ENCODE results near the gene HARS2. TPM values are rescaled to one million over a fixed set of nuclear protein-coding genes. Genes with fewer than 3 reads are reported as not detected.

Gene HARS2
- total and polyA plus RNA-seq, 10 of the 15 experiments (the other 5 are each of a cell fraction or from before 2014, with no cell fraction given) = 9.3 to 34.3 (median 24.8) TPM

DNA sequence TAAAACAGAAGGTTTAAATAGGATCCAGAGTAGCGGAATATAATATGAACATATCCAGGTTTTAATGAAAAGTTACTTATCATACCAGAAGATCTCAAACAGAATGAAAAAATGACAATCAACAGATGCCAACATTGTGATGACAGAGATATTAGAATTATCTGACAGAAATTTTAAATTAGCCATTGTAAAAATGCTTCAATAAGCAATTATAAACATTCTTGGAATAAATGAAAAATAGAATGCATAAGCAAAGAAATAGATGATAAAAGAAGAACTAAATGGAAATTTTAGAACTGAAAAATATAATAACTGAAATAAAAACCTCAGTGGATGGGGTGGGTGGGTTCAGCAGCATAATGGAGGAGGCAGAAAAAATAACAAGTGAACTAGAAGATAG, 46.2 kb downstream of the HARS2 start:
- Histone ChIP-seq H3K4me3 (no peak overlapping the region), H3K4me2 (ENCODE audit: control insufficient read depth, insufficient read depth) (no peak overlapping the region), H4K20me1 (ENCODE audit: control insufficient read depth, insufficient read depth) (no peaks in the 10 kb centered on the region), H3K27me3 (replicated peaks in 1 of 2; ENCODE audit: control insufficient read depth in 2 of 2, insufficient read depth in 2 of 2, low read length in 1 of 2) (no peaks in the 10 kb centered on the region), H3K9me3 (replicated peaks; ENCODE audit: control insufficient read depth, insufficient read depth, low read length) (no peaks in the 10 kb centered on the region; the same call in 2 of the 3 replicates), H2AFZ (ENCODE audit: control insufficient read depth, low read depth, low read length) (no peak overlapping the region), H3K79me2 (ENCODE audit: control insufficient read depth, insufficient read depth, low read length) (no peaks in the 10 kb centered on the region), H3K4me1 (ENCODE audit: control insufficient read depth, insufficient read depth, low read length) (no peaks in the 10 kb centered on the region), H3K27ac (ENCODE audit: control insufficient read depth, insufficient read depth) (no peak overlapping the region), H3K9ac (ENCODE audit: control insufficient read depth, insufficient read depth, low read length) (no peak overlapping the region), H3K36me3 (ENCODE audit: control insufficient read depth in 2 of 2, insufficient read depth in 2 of 2, low read length in 1 of 2) (no peaks in the 10 kb centered on the region)
- TF ChIP-seq EGR1 (IDR thresholded peaks at IDR 0.05; ENCODE audit: borderline replicate concordance in 1 of 2, low read depth in 2 of 2, low read length in 2 of 2) = no peak
- TF ChIP-seq JUNB (IDR thresholded peaks at IDR 0.05) = no peak
- TF ChIP-seq STAT1 (conservative IDR thresholded peaks at IDR 0.05) = no peak
- TF ChIP-seq SMAD1 (IDR thresholded peaks at IDR 0.05; ENCODE audit: low read depth, partially characterized antibody) = no peak
- TF ChIP-seq MTA2 (IDR thresholded peaks at IDR 0.05; ENCODE audit: low read depth) = no peak
- no peak for TF ChIP-seq BHLHE40 (IDR thresholded peaks at IDR 0.05; ENCODE audit: borderline replicate concordance in 1 of 2, low read depth in 2 of 2, low read length in 1 of 2)
- TF ChIP-seq IKZF2 (IDR thresholded peaks at IDR 0.05) = no peak
- no peak for TF ChIP-seq ZNF622 (IDR thresholded peaks at IDR 0.05)
- ChIA-PET CTCF (no interaction called here), POLR2A (no interaction called here), RAD21 (ENCODE audit: unreplicated experiment) (no interaction called here), SMC1A (ENCODE audit: uncharacterized antibody, unreplicated experiment) (no interaction called here)
- ATAC-seq (no peak), DNase-seq (ENCODE audit: low read depth, low spot score) (no peak), FAIRE-seq (no peak)
- WGBS (ENCODE audit: insufficient coverage, insufficient replicate concordance, low lambda C conversion rate, missing lambda C conversion rate) = 0% methylated on average over 1 of the region's 1 CpG
- no TSS peak for BruUV-seq (replicated peaks)
- intact Hi-C loops (cut with micrococcal nuclease; ENCODE audit: unreplicated experiment) (no loop called here), in situ Hi-C loops (cut with MboI) (no loop called here)

DNA sequence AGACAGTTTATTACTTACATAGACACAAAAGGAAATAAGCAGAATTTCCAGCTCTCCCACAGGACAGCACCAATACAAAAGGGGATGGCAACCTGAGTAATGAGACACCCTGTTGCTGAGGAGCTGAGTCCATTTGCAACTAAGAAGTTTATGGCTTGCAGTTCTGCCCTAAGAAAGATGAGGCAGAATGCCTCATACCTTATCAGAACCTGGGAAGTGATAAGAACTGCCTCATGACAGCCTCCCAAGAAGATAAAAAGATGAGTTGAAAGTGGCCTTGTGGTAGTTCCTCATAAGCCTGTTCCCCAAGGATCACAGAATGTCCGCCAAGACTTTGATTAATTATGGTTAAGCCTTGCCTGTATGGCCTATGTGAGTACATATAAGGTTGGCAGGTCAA, 50.7 kb downstream of the HARS2 start:
- Histone ChIP-seq H3K4me3 (no peak overlapping the region), H4K20me1 (ENCODE audit: control insufficient read depth, insufficient read depth) (no peaks in the 10 kb centered on the region), H3K4me2 (ENCODE audit: control insufficient read depth, insufficient read depth) (no peak overlapping the region), H3K4me1 (ENCODE audit: control insufficient read depth, insufficient read depth, low read length) (no peaks in the 10 kb centered on the region), H3K9me3 (replicated peaks; ENCODE audit: control insufficient read depth, insufficient read depth, low read length) (no peaks in the 10 kb centered on the region), H3K79me2 (ENCODE audit: control insufficient read depth, insufficient read depth, low read length) (no peaks in the 10 kb centered on the region), H3K27me3 (replicated peaks in 1 of 2; ENCODE audit: control insufficient read depth in 2 of 2, insufficient read depth in 2 of 2, low read length in 1 of 2) (no peaks in the 10 kb centered on the region), H3K9ac (ENCODE audit: control insufficient read depth, insufficient read depth, low read length) (no peak overlapping the region), H3K27ac (ENCODE audit: control insufficient read depth, insufficient read depth) (no peak overlapping the region), H3K36me3 (ENCODE audit: control insufficient read depth in 2 of 2, insufficient read depth in 2 of 2, low read length in 1 of 2) (no peaks in the 10 kb centered on the region), H2AFZ (ENCODE audit: control insufficient read depth, low read depth, low read length) (no peak overlapping the region)
- TF ChIP-seq, protein P1, sequence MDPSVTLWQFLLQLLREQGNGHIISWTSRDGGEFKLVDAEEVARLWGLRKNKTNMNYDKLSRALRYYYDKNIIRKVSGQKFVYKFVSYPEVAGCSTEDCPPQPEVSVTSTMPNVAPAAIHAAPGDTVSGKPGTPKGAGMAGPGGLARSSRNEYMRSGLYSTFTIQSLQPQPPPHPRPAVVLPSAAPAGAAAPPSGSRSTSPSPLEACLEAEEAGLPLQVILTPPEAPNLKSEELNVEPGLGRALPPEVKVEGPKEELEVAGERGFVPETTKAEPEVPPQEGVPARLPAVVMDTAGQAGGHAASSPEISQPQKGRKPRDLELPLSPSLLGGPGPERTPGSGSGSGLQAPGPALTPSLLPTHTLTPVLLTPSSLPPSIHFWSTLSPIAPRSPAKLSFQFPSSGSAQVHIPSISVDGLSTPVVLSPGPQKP (IDR thresholded peaks at IDR 0.05; ENCODE audit: low read depth, low read length) = no peak
- TF ChIP-seq BCL11A (IDR thresholded peaks at IDR 0.05; ENCODE audit: low read depth, low read length) = no peak
- TF ChIP-seq TCF12 (IDR thresholded peaks at IDR 0.05; ENCODE audit: low read depth, low read length) = no peak
- TF ChIP-seq, protein P2, sequence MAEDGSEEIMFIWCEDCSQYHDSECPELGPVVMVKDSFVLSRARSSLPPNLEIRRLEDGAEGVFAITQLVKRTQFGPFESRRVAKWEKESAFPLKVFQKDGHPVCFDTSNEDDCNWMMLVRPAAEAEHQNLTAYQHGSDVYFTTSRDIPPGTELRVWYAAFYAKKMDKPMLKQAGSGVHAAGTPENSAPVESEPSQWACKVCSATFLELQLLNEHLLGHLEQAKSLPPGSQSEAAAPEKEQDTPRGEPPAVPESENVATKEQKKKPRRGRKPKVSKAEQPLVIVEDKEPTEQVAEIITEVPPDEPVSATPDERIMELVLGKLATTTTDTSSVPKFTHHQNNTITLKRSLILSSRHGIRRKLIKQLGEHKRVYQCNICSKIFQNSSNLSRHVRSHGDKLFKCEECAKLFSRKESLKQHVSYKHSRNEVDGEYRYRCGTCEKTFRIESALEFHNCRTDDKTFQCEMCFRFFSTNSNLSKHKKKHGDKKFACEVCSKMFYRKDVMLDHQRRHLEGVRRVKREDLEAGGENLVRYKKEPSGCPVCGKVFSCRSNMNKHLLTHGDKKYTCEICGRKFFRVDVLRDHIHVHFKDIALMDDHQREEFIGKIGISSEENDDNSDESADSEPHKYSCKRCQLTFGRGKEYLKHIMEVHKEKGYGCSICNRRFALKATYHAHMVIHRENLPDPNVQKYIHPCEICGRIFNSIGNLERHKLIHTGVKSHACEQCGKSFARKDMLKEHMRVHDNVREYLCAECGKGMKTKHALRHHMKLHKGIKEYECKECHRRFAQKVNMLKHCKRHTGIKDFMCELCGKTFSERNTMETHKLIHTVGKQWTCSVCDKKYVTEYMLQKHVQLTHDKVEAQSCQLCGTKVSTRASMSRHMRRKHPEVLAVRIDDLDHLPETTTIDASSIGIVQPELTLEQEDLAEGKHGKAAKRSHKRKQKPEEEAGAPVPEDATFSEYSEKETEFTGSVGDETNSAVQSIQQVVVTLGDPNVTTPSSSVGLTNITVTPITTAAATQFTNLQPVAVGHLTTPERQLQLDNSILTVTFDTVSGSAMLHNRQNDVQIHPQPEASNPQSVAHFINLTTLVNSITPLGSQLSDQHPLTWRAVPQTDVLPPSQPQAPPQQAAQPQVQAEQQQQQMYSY (CRISPR knock-in tag; IDR thresholded peaks at IDR 0.05) = no peak
- no peak for TF ChIP-seq TCF3 (IDR thresholded peaks at IDR 0.05; ENCODE audit: borderline replicate concordance, insufficient read depth, low read depth, low read length)
- no peak for TF ChIP-seq TARDBP (IDR thresholded peaks at IDR 0.05; ENCODE audit: borderline replicate concordance)
- ChIA-PET RAD21 (ENCODE audit: unreplicated experiment) (no interaction called here), POLR2A (no interaction called here), CTCF (no interaction called here), SMC1A (ENCODE audit: uncharacterized antibody, unreplicated experiment) (interaction anchor here (1.3 kb wide), 1 partner anchor 629 kb away, joined by 3 read pairs; the partner anchor contains the start of gene PCDHGB3)
- FAIRE-seq (no peak), DNase-seq (ENCODE audit: low read depth, low spot score) (no peak), ATAC-seq (no peak)
- 4% methylated on average over 1 of the region's 1 CpG for WGBS (ENCODE audit: insufficient coverage, insufficient replicate concordance, low lambda C conversion rate, missing lambda C conversion rate)
- intact Hi-C loops (cut with micrococcal nuclease; ENCODE audit: unreplicated experiment) = no loop called here
- BruUV-seq (replicated peaks) = no TSS peak
- in situ Hi-C loops (cut with MboI) = no loop called here

All from GM12878 (cell line).